Measurements from ENCODE around the gene PRODH2. TPM values are rescaled to one million over a fixed set of nuclear protein-coding genes. Genes with fewer than 3 reads are reported as not detected.

Gene PRODH2
- total RNA-seq (2013; cell fraction: nucleolus; rRNA removed) = not detected in 2 replicates
- total RNA-seq (2014; rRNA removed) (not detected in 2 replicates), total RNA-seq (2014; rRNA removed; fragmentation: Illumina TruSeq; extraction: Trizol) (not detected in 2 replicates), total RNA-seq (2021) (not detected in 2 replicates), polyA plus RNA-seq (2011; rRNA removed) (0.07 TPM in 1 of 2 replicates, not detected in the other), polyA plus RNA-seq (2014; fragmentation: Illumina TruSeq; extraction: Trizol) (not detected in 2 replicates), polyA plus RNA-seq (2014; fragmentation: Nextera tagmentation; extraction: Ambion mirVana) (not detected), polyA plus RNA-seq (2014; rRNA removed) (not detected in 2 replicates), polyA plus RNA-seq (2016; fragmentation: Nextera tagmentation; extraction: Ambion mirVana) (not detected), polyA minus RNA-seq (2011; rRNA and poly(A)+ RNA removed) (not detected in 2 replicates), Bru-seq, nascent RNA (not detected), BruChase-seq, experiment 1, labeled RNA remaining after a 6-hour chase (percentile 14 among the genes with signal in this experiment), BruChase-seq, experiment 2, labeled RNA remaining after a 2-hour chase (percentile 6 among the genes with signal in this experiment)
- not detected for polyA plus RNA-seq (2011; ENCODE audit: low read depth)
- 0.16 and 0.18 TPM in 2 replicates for polyA plus RNA-seq (2011; cell fraction: cytosol; rRNA removed)
- 0.55 and 1.3 TPM in 2 replicates for polyA plus RNA-seq (2011; cell fraction: nucleus; rRNA removed)
- not detected in 2 replicates for polyA plus RNA-seq (2012)
- polyA minus RNA-seq (2011; cell fraction: cytosol; rRNA and poly(A)+ RNA removed) = not detected in 2 replicates
- not detected in 2 replicates for polyA minus RNA-seq (2011; cell fraction: nucleus; rRNA and poly(A)+ RNA removed)
- long read RNA-seq, experiment 1, partial matches to known transcripts = 0 of 1 reads
- long read RNA-seq, experiment 1, other reads (novel, unspliced or antisense) = 1 of 1 reads
- long read RNA-seq, experiment 2 = 0 reads

GRCh38 chr19:35812220-35813042 lies at the start of gene PRODH2:
PRODH2 (minus strand) TSS chr19:35812845; CDS start chr19:35812805, 40 bp downstream.
- Histone ChIP-seq H4K20me1 (ENCODE audit: control insufficient read depth, insufficient read depth) (no peaks in the 10 kb centered on the region), H3K9me3 (replicated peaks; ENCODE audit: control insufficient read depth, insufficient read depth, low read length) (no peaks in the 10 kb centered on the region), H3K9ac (ENCODE audit: control insufficient read depth, insufficient read depth, low read length) (no peak within 1 kb of the TSS), H3K27me3 (replicated peaks in 1 of 2; ENCODE audit: control insufficient read depth in 2 of 2, insufficient read depth in 2 of 2, low read length in 1 of 2) (no peaks in the 10 kb centered on the region), H3K4me2 (ENCODE audit: control insufficient read depth, insufficient read depth) (no peak within 1 kb of the TSS), H3K4me1 (ENCODE audit: control insufficient read depth, insufficient read depth, low read length) (no peaks in the 10 kb centered on the region), H3K4me3 (no peak within 1 kb of the TSS), H2AFZ (ENCODE audit: control insufficient read depth, low read depth, low read length) (no peak within 1 kb of the TSS), H3K79me2 (ENCODE audit: control insufficient read depth, insufficient read depth, low read length) (no peaks in the 10 kb centered on the region), H3K27ac (ENCODE audit: control insufficient read depth, insufficient read depth) (no peak within 1 kb of the TSS), H3K36me3 (ENCODE audit: control insufficient read depth in 2 of 2, insufficient read depth in 2 of 2, low read length in 1 of 2) (no peaks in the 10 kb centered on the region)
- RAD21 ChIA-PET (ENCODE audit: unreplicated experiment) = no interaction called here
- DNase-seq (ENCODE audit: low read depth, low spot score) = no peak
- POLR2A ChIA-PET = interaction anchor here (0.8 kb wide), 1 partner anchor 10 kb away, joined by 3 read pairs; no protein-coding TSS in a partner anchor
- SMC1A ChIA-PET (ENCODE audit: uncharacterized antibody, unreplicated experiment) = no interaction called here
- WGBS (ENCODE audit: insufficient coverage, insufficient replicate concordance, low lambda C conversion rate, missing lambda C conversion rate) = 46% methylated on average over 26 of the region's 26 CpGs
- no TSS peak for BruUV-seq (replicated peaks)
- no peak for FAIRE-seq
- CTCF ChIA-PET = interaction anchor here (1.8 kb wide), 1 partner anchor 120 kb away, joined by 7 read pairs; no protein-coding TSS in a partner anchor
- no peak for TF ChIP-seq ZNF207 (IDR thresholded peaks at IDR 0.05; ENCODE audit: borderline replicate concordance)
- ATAC-seq = peak; percentile 31; the same call in 1 of the 3 replicates
- intact Hi-C loops (cut with micrococcal nuclease; ENCODE audit: unreplicated experiment) = no loop called here
- in situ Hi-C loops (cut with MboI) = no loop called here

GRCh38 chr19:35861640-35862160 lies 49.1 kb upstream of the PRODH2 start:
- Histone ChIP-seq H3K27me3 (replicated peaks in 1 of 2; ENCODE audit: control insufficient read depth in 2 of 2, insufficient read depth in 2 of 2, low read length in 1 of 2) (peaks cover 6 to 10% of the 10 kb centered on the region in 2 experiments; a peak in 3 of 4 replicates), H2AFZ (ENCODE audit: control insufficient read depth, low read depth, low read length) (no peak overlapping the region), H4K20me1 (ENCODE audit: control insufficient read depth, insufficient read depth) (no peaks in the 10 kb centered on the region), H3K79me2 (ENCODE audit: control insufficient read depth, insufficient read depth, low read length) (no peaks in the 10 kb centered on the region), H3K27ac (ENCODE audit: control insufficient read depth, insufficient read depth) (no peak overlapping the region), H3K4me3 (no peak overlapping the region), H3K4me1 (ENCODE audit: control insufficient read depth, insufficient read depth, low read length) (peaks cover 3% of the 10 kb centered on the region; the same call in 1 of the 2 replicates), H3K4me2 (ENCODE audit: control insufficient read depth, insufficient read depth) (no peak overlapping the region), H3K9me3 (replicated peaks; ENCODE audit: control insufficient read depth, insufficient read depth, low read length) (no peaks in the 10 kb centered on the region), H3K36me3 (ENCODE audit: control insufficient read depth in 2 of 2, insufficient read depth in 2 of 2, low read length in 1 of 2) (no peaks in the 10 kb centered on the region), H3K9ac (ENCODE audit: control insufficient read depth, insufficient read depth, low read length) (no peak overlapping the region)
- BruUV-seq (replicated peaks) = no TSS peak
- in situ Hi-C loops (cut with MboI) (no loop called here), intact Hi-C loops (cut with micrococcal nuclease; ENCODE audit: unreplicated experiment) (no loop called here)
- TF ChIP-seq CREB1 (IDR thresholded peaks at IDR 0.05; ENCODE audit: low read depth) (no peak), CTCF (IDR thresholded peaks at IDR 0.05 in 2 of 3, conservative IDR thresholded peaks at IDR 0.05 in 1 of 3; ENCODE audit: control insufficient read depth in 2 of 3, extremely low read depth in 1 of 3, insufficient read depth in 1 of 3, low read depth in 3 of 3, low read length in 3 of 3) (no peak), USF2 (IDR thresholded peaks at IDR 0.05; ENCODE audit: borderline replicate concordance, low read depth, low read length) (no peak), CREM (IDR thresholded peaks at IDR 0.05; ENCODE audit: low read depth) (no peak), SP1 (IDR thresholded peaks at IDR 0.05; ENCODE audit: low read depth, low read length) (no peak), FOS (IDR thresholded peaks at IDR 0.05; ENCODE audit: borderline replicate concordance, extremely low read depth, insufficient read length) (no peak)
- no peak for DNase-seq (ENCODE audit: low read depth, low spot score)
- ChIA-PET CTCF (no interaction called here), POLR2A (no interaction called here), RAD21 (ENCODE audit: unreplicated experiment) (no interaction called here), SMC1A (ENCODE audit: uncharacterized antibody, unreplicated experiment) (no interaction called here)
- ATAC-seq = no peak
- WGBS (ENCODE audit: insufficient coverage, insufficient replicate concordance, low lambda C conversion rate, missing lambda C conversion rate) = 33% methylated on average over 19 of the region's 19 CpGs
- no peak for FAIRE-seq
